Astrocyte (in vitro differentiated cells and primary cell): ENCODE results near the gene NPC2.

Experiments used
- CTCF ChIP-seq: IDR thresholded peaks from 2 replicates; pipeline ENCODE4 v1.5.1; 2011; ENCODE audit warnings: low read depth, mild to moderate bottlenecking, inconsistent platforms, low read length, moderate library complexity; ENCODE audit not compliant: insufficient read depth
- EZH2 ChIP-seq: IDR thresholded peaks from 2 replicates; pipeline ENCODE4 v1.6.1; 2012; ENCODE audit warnings: mild to moderate bottlenecking, low read length, inconsistent platforms; ENCODE audit not compliant: insufficient read depth

GRCh38 chr14:74486164-74486563 lies 6.9 kb downstream of the NPC2 start:
- TF ChIP-seq CTCF (no peak), EZH2 (no peak)
